GM21390 (cell line): ENCODE data around the gene ADARB2.
"Not testable (repeated sequence)": the region's sequence is repeated elsewhere in the genome, so short reads cannot be mapped to it uniquely, and the experiment has no call there.

ENCODE experiments used
- ATAC-seq: cut with Tn5 transposase; IDR thresholded peaks from one replicate; pipeline ENCODE4 v1.9.1; 2021; ENCODE audit not compliant: unreplicated experiment

Gene ADARB2

GRCh38 chr10:1248262-1248630, 489.1 kb downstream of the ADARB2 start:
- ATAC-seq: not testable (repeated sequence)

- no peak for ATAC-seq
Observed at GRCh38 chr10:1247598-1248261, 489.6 kb downstream of the ADARB2 start.

- ATAC-seq: no peak
Observed at GRCh38 chr10:1244493-1244892, 492.8 kb downstream of the ADARB2 start.

GRCh38 chr10:1243486-1244234, 493.7 kb downstream of the ADARB2 start:
- ATAC-seq: no peak

DNA sequence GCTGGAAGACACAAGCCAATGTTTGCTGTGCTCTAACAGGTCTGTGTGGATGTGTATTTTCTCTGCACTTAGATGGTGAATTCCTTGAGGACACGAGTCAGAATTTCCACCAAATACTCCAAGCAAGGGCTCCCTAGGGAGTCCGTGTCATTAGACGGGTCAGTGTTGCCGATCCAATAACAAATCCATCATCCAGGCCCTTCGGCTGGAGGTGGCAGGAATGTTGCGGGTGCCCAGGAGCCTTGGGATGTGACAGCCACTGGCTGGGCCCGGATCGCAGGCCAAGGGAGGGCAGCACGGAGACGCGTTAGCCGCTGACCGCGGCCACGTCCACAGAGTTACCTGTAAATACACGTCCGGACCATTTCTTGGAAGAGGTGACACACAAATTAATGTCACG, 494.4 kb downstream of the ADARB2 start:
- ATAC-seq: no peak

- no peak for ATAC-seq
Observed at GRCh38 chr10:1241973-1242935, 495.1 kb downstream of the ADARB2 start.

DNA sequence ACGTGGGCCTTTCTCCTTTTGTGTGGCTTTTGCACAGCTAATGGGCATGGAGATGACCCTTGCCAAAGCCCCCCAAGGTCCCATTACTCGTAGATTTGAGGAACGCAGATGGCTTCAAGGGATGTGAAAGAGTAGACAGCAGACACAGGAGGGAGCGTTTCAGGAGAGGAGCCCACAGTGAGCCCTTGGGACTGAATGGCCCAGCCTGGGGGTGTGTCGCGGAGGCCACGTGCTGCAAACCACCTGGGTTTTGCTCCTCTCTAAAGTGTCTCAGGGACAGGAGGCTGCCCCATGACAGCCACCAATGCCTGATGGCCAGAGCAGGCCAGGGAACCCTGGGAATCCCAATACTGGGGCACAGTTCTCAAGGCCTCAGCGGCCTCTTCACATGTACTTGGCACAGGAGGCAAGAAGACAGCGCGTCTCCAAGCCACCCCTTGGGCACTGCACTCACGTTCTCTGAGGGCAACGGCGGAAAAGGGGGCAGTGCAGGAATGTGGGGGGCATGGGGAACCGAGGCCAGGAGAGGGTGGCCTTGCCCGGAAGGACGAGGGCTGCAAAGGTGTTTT, 495.9 kb downstream of the ADARB2 start:
- no peak for ATAC-seq

DNA sequence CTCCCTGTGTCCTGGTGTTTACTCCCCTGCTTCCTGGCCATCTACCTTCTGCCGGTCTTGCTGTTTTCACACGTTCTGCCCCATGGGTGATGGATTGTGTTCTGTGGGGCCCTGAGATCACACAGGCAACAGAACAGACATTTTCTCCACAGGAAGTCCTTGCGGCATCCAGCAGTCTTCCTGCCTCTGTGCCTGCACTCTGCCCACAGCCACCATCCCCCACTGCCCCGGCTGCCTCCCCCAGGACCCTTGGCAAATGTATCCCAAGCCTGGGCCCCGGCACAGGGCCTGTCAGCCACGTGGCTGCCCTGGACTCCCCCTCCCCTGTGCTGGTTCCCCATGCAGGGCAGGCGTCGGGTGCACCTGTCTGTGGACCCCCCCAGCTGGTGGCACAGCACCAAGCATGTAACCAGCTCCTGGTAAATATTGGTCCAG, 497.0 kb downstream of the ADARB2 start:
- no peak for ATAC-seq

GRCh38 chr10:1233031-1233430, 504.3 kb downstream of the ADARB2 start:
- ATAC-seq: no peak

GRCh38 chr10:1232164-1232911, 505.0 kb downstream of the ADARB2 start:
- no peak for ATAC-seq

DNA sequence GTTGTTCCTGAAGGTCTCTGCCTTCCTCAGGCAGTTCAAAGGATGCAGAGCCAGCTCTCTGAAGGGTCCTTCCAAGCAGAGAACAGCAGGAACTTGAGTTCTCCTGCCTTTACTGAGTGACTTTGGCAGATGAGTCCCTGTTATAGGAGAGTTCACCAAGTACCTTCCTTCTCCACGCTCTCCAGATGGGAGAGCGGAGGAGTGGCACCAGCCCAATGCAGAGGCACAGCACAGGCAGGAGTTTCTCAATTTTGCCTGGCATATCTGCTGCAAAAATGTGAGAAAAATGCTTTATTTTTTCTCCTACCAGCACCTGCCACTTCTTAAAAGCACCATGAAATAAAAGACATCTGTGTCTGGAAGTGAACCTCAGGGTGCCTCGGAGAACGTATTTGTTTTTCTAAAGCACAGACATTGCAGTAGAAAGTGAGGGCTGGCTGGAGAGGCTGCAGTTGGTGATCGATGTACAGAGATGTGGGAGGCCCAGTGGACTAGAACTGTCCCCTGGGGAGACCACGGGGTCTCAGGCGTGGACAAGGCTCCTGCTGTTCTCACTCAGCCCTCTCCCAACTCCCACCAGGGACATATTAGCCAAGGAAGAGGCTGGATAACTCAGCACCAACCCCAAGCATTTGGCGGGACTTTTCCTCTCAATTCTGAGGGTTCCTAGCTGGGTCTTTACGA, 506.6 kb downstream of the ADARB2 start:
- ATAC-seq: no peak

DNA sequence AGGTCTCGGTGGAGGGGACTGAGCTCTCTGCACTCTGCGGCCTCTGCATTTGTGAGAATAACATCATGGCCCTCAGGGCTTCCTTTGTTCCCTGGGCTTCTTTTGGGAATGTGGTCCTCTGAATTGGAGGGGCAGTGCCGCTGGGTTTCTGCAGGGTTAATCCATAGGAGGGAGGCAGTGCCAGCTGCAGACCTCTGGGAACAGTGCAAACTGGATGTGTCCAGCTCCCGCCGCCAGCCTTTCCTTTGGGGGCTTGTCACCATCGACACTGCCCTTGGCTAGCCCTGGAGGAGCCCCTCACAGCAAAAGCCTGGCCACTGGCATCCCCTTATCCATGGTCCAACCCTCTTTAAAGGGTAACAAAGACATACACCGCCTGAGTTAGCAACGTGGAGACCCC, 507.2 kb downstream of the ADARB2 start:
- no peak for ATAC-seq

DNA sequence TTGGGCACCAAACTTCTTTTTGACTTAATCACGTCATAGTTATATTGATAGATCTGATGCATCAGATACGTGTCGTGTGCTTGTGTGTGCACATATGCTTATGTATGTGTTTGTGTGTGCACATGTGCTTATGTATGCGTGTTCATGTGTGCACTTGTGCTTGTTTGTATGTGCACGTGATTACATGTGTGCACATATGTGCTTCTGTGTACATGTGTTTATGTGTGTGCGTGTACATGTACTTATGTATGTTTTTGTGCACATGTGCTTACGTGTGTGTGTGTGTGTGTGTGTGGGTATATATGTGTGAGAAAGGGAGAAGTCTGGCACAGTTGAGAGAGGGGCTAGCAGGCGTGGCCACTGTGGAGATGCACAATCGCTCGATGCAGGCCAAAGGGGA, 507.8 kb downstream of the ADARB2 start:
- ATAC-seq: no peak

DNA sequence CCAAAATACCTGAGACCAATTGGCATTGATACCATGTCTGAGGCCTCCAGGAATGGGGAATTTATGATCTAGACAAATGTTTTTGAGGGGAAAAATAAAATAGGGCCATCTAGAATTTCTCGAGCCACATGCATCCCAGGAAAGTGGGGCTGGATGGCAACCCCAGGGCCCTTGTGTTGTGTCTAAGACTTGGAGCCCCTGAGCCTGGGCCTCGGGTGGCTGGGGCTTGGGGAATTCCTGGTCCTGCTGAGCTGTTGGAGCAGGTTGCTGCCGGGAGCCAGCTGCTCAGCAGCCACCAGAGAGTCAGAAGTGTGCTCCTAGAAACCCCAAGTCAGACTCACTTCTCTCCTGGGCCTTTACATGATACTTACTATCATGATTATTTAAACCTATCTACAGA, 508.2 kb downstream of the ADARB2 start:
- no peak for ATAC-seq

GRCh38 chr10:1228467-1228975, 508.8 kb downstream of the ADARB2 start:
- no peak for ATAC-seq

DNA sequence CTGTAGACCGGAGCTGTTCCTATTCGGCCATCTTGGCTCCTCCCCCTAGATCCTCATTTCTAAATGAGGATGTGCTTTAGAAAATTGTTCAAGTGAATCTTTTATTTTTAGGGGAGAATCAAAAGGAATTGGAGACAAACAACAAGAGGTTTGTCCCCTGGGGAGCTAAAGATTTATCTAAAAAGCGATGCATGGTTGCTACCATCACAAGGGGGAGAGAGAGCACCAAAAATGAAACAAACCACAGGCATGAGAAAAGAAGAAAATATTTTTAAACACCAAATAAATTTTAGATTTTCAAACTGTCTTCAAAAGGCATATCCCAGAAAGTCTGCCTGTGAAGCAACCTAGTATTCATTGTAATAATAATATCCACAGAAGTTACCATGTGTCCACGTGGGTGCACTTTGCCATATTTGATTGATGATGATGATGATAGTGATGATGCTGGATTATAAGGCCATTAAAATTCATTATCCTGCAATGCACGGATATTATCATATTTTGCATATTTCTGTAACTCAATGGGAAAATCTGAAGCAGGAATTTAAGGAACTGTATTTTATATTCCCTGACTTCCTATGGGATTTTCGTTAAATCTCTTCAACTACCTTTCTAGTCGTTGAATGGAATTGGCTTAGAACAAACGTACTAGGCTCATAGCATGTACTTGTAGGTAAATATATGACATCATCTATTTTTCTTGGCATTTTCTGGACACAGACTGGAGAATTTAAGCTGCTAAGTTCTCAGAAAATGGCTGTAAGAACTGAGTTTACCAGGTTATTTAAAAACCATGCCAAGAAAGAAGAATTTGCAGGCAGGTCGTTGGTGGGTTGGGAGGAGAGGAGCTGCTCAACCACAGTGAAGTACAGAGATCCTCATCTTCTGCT, 509.6 kb downstream of the ADARB2 start:
- ATAC-seq: no peak

DNA sequence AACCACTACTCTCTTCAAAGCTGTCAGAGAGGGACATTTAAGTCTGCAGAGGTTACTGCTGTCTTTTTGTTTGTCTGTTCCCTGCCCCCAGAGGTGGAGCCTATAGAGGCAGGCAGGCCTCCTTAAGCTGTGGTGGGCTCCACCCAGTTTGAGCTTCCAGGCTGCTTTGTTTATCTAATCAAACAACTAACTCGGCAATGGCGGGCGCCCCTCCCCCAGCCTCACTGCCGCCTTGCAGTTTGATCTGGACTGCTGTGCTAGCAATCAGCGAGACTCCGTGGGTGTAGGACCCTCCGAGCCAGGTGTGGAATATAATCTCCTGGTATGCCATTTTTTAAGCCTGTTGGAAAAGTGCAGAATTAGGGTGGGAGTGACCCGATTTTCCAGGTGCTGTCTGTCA, 510.4 kb downstream of the ADARB2 start:
- ATAC-seq: not testable (repeated sequence)

- ATAC-seq: not testable (repeated sequence)
Observed at GRCh38 chr10:1219874-1220273, 517.5 kb downstream of the ADARB2 start.

DNA sequence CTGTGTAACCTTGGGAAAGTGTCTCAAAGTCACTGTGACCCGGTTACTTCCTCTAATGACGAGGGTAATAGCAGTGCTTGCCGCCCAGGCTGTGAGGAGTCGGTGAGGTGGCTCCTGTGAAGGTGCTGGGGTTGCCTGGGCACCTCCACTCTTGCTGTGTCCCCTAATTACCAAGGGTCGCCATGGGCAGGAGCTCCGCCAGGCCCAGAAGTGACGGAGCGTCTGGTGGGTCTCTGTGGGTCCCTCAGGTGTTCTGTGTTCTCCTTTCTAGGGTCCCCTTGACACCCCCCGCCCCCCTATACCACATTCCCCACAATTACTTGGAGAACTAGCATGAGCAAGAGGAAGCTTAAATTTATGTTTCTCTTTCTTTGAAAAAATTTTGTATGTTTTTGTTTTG, 519.7 kb downstream of the ADARB2 start:
- no peak for ATAC-seq
